Keratinocyte (primary cell): ENCODE measurements around the gene HEMK1. TPM values are rescaled to one million over a fixed set of nuclear protein-coding genes. Genes with fewer than 3 reads are reported as not detected.
A peak's percentile ranks its signal among the peaks of the same experiment; 100 is the strongest.

Experiments used
- DNase-seq: peaks from one replicate; pipeline ENCODE4 v3.0.0-alpha.2; 2011; ENCODE audit warnings: low read depth, missing footprints, low spot score
- FAIRE-seq: peaks from 2 replicates; lab custom pipeline; 2011; peaks lifted over from hg19 to GRCh38; lab: Jason Lieb, UNC
- H2AFZ ChIP-seq: 2 replicates; pipeline ENCODE4 v1.6.0; 2012; ENCODE audit warnings: low read length, control low read depth, inconsistent platforms; ENCODE audit not compliant: control insufficient read depth
- H3K27ac ChIP-seq: 2 replicates; pipeline ENCODE4 v1.5.1; 2011; ENCODE audit warnings: low read length; ENCODE audit not compliant: control insufficient read depth, insufficient read depth
- H3K27me3 ChIP-seq: 3 replicates; pipeline ENCODE4 v1.6.0; 2011; ENCODE audit warnings: low read length; ENCODE audit not compliant: control insufficient read depth, insufficient read depth; ENCODE audit errors: extremely low read depth
- H3K36me3 ChIP-seq, 2 experiments: 2 replicates in 1 of 2; 3 replicates in 1 of 2; pipeline ENCODE4 v1.5.1; 2011; ENCODE audit warnings: low read length in 2 of 2, mild to moderate bottlenecking in 1 of 2; ENCODE audit not compliant: control insufficient read depth in 2 of 2, insufficient read depth in 2 of 2; ENCODE audit errors: extremely low read depth in 1 of 2
- H3K4me1 ChIP-seq: 3 replicates; pipeline ENCODE4 v1.5.1; 2011; ENCODE audit warnings: low read length; ENCODE audit not compliant: control insufficient read depth, insufficient read depth; ENCODE audit errors: extremely low read depth
- H3K4me2 ChIP-seq: 3 replicates; pipeline ENCODE4 v1.6.0; 2011; ENCODE audit warnings: low read depth, low read length; ENCODE audit not compliant: control insufficient read depth, insufficient read depth; ENCODE audit errors: extremely low read depth
- H3K4me3 ChIP-seq, 3 experiments: fragments of 200-600 bp in 1 of 3; sonication (generic) in 1 of 3; 2 replicates in 2 of 3; 3 replicates in 1 of 3; pipeline ENCODE4 v1.5.1; 2011 to 2016; ENCODE audit warnings: low read length in 3 of 3, mild to moderate bottlenecking in 3 of 3, control low read depth in 2 of 3, inconsistent platforms in 1 of 3, low read depth in 1 of 3, mixed read lengths in 1 of 3, mixed run types in 1 of 3, moderate library complexity in 1 of 3; ENCODE audit not compliant: control insufficient read depth in 2 of 3, insufficient read depth in 2 of 3; ENCODE audit errors: extremely low read depth in 1 of 3
- H3K79me2 ChIP-seq: 2 replicates; pipeline ENCODE4 v1.6.0; 2012; ENCODE audit warnings: low read length; ENCODE audit not compliant: control insufficient read depth, insufficient read depth
- H3K9ac ChIP-seq: 3 replicates; pipeline ENCODE4 v1.6.0; 2011; ENCODE audit warnings: low read length; ENCODE audit not compliant: control insufficient read depth, insufficient read depth; ENCODE audit errors: extremely low read depth
- H3K9me1 ChIP-seq: 3 replicates; pipeline ENCODE4 v1.6.0; 2011; ENCODE audit warnings: low read length; ENCODE audit not compliant: control insufficient read depth, insufficient read depth; ENCODE audit errors: extremely low read depth
- H3K9me3 ChIP-seq: 2 replicates; pipeline ENCODE4 v1.5.1; 2012; ENCODE audit warnings: low read depth, low read length; ENCODE audit not compliant: control insufficient read depth
- H4K20me1 ChIP-seq: 3 replicates; pipeline ENCODE4 v1.6.0; 2011; ENCODE audit warnings: low read length; ENCODE audit not compliant: control insufficient read depth, insufficient read depth; ENCODE audit errors: extremely low read depth
- EZH2 ChIP-seq: IDR thresholded peaks from one replicate; pipeline ENCODE4 v1.6.1; 2012; ENCODE audit warnings: inconsistent platforms, mild to moderate bottlenecking, low read length, moderate library complexity
- dilution Hi-C: fragments of 300-500 bp; cut with MboI; formaldehyde crosslinking; loops from one replicate; pipeline ENCODE4 v1.7.0; 2020; ENCODE audit warnings: low sequenced_read_pairs; ENCODE audit not compliant: extremely low pct_ligation_motif_present
- polyA plus RNA-seq, 5 experiments: library from polyadenylated mRNA; depleted of rRNA in 3 of 5; stranded (reverse) in 3 of 5; stranded (forward) in 1 of 5; unstranded in 1 of 5; fragments of >200 nt; gene quantifications; 1 replicate in 1 of 5; 2 replicates in 3 of 5; 3 replicates in 1 of 5; pipeline versions ENCODE4 v1.2.1 to v1.2.3, GENCODE V29; 2011 to 2012; ENCODE audit warnings: missing spikeins in 2 of 5, low read depth in 1 of 5, low replicate concordance in 1 of 5
- TF ChIP-seq, protein P1 (sequence below), 3 experiments: IDR thresholded peaks in 1 of 3; conservative IDR thresholded peaks in 1 of 3; optimal IDR thresholded peaks in 1 of 3; 2 replicates in 2 of 3; 3 replicates in 1 of 3; pipeline versions ENCODE3 to v1.5.1; 2011; ENCODE audit warnings: low read length in 3 of 3, mild to moderate bottlenecking in 3 of 3, moderate library complexity in 2 of 3, control low read depth in 1 of 3, inconsistent platforms in 1 of 3; ENCODE audit not compliant: insufficient read depth in 2 of 3; ENCODE audit errors: extremely low read depth in 1 of 3

Gene HEMK1
- polyA plus RNA-seq, 1 donor (not counting 4 experiments of a cell fraction or from before 2014, with no cell fraction given) = 13.0 TPM

DNA sequence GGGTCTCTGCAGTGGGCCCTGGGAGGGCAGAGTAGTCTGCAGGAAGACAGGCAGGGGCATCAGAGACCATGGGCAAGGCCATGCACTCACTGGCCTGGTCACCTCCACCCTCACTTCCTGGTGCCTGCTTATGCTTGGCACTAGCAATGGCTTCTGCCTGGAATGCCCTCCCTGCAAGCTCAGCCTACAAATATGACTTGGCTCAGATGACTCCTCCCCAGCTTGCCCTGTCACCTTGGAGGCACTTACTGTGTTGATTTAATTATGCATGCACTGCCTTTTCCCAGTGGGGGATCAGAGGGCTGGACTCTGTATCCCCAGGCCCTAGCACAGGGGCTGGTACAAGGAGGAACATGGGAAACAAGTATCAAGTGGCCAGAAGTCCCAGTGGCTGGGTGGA, 9.6 kb upstream of the HEMK1 start:
- dilution Hi-C loops = no loop called here
- DNase-seq = no peak
- no peak overlapping the region for H2AFZ ChIP-seq

DNA sequence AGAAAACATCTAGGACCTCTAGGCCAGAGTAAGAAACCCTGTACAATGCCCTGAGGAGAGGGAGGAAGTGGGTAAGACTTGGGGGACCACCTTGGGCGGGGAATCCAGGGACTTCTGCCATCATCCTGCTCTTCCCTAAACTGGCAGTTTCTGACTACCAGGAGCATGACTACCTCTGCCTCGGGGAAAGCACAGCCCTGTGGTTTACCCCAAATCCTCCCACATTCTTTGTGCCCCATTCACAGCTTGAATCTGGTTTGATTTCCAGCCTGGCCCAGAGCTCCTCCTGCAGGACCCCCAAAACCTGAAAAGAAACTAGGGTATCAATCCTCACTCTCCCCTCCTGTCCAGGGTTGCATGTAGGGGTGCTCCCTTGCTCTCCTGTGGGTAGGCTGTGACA, 6.5 kb upstream of the HEMK1 start:
- no peaks in the 10 kb centered on the region for H4K20me1 ChIP-seq
- H3K9me1 ChIP-seq = no peaks in the 10 kb centered on the region
- peaks cover 21% of the 10 kb centered on the region for H3K4me1 ChIP-seq
- no peak overlapping the region for H3K9ac ChIP-seq
- no peaks in the 10 kb centered on the region for H3K79me2 ChIP-seq
- H3K27me3 ChIP-seq = peaks cover 4% of the 10 kb centered on the region
- dilution Hi-C loops = no loop called here
- H3K9me3 ChIP-seq = no peaks in the 10 kb centered on the region
- FAIRE-seq (peak; percentile 98), DNase-seq (no peak)
- no peak overlapping the region for H3K4me3 ChIP-seq
- no peaks in the 10 kb centered on the region for H3K36me3 ChIP-seq
- H3K4me2 ChIP-seq = peak overlapping the region; percentile 35
- no peak for TF ChIP-seq EZH2
- TF ChIP-seq, protein P1, sequence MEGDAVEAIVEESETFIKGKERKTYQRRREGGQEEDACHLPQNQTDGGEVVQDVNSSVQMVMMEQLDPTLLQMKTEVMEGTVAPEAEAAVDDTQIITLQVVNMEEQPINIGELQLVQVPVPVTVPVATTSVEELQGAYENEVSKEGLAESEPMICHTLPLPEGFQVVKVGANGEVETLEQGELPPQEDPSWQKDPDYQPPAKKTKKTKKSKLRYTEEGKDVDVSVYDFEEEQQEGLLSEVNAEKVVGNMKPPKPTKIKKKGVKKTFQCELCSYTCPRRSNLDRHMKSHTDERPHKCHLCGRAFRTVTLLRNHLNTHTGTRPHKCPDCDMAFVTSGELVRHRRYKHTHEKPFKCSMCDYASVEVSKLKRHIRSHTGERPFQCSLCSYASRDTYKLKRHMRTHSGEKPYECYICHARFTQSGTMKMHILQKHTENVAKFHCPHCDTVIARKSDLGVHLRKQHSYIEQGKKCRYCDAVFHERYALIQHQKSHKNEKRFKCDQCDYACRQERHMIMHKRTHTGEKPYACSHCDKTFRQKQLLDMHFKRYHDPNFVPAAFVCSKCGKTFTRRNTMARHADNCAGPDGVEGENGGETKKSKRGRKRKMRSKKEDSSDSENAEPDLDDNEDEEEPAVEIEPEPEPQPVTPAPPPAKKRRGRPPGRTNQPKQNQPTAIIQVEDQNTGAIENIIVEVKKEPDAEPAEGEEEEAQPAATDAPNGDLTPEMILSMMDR (optimal IDR thresholded peaks at IDR 0.05 in 1 of 3, IDR thresholded peaks at IDR 0.05 in 1 of 3, conservative IDR thresholded peaks at IDR 0.05 in 1 of 3; ENCODE audit: extremely low read depth in 1 of 3, insufficient read depth in 2 of 3, low read length in 3 of 3) = peak in 1 of 3 experiments; percentile 29
- no peak overlapping the region for H2AFZ ChIP-seq
- no peak overlapping the region for H3K27ac ChIP-seq

More for the DNA sequence above, 9.6 kb upstream of the HEMK1 start:
- Histone ChIP-seq H3K36me3 (no peaks in the 10 kb centered on the region), H3K9me3 (no peaks in the 10 kb centered on the region), H3K27ac (no peak overlapping the region), H3K9me1 (no peaks in the 10 kb centered on the region), H3K4me3 (no peak overlapping the region), H3K4me2 (no peak overlapping the region), H3K27me3 (peaks cover 24% of the 10 kb centered on the region), H3K4me1 (peaks cover 17% of the 10 kb centered on the region), H4K20me1 (no peaks in the 10 kb centered on the region), H3K9ac (no peak overlapping the region), H3K79me2 (no peaks in the 10 kb centered on the region)
- FAIRE-seq = no peak
- no peak for TF ChIP-seq EZH2
- TF ChIP-seq, protein P1 (optimal IDR thresholded peaks at IDR 0.05 in 1 of 3, IDR thresholded peaks at IDR 0.05 in 1 of 3, conservative IDR thresholded peaks at IDR 0.05 in 1 of 3; ENCODE audit: extremely low read depth in 1 of 3, insufficient read depth in 2 of 3, low read length in 3 of 3) = no peak
